ENCODE data around the gene ZNF331. TPM values are rescaled to one million over a fixed set of nuclear protein-coding genes. Genes with fewer than 3 reads are reported as not detected.

ZNF331 gene
- total and polyA plus RNA-seq, 2 donors (not counting 1 experiment from before 2014, with no cell fraction given) = 4.8 to 16.2 TPM

- H3K9me3 ChIP-seq (ENCODE audit: control insufficient read depth, insufficient read depth, low read depth, low read length) = peaks cover 7% of the 10 kb centered on the region
Observed at GRCh38 chr19:53579518-53579917, 41.6 kb downstream of the ZNF331 start.

GRCh38 chr19:53580871-53581835 is 43.2 kb downstream of the ZNF331 start:
- no peak overlapping the region for H3K4me3 ChIP-seq (replicated peaks in 1 of 4; ENCODE audit: control extremely low read depth in 1 of 4, insufficient read depth in 1 of 4, low read depth in 3 of 4, low read length in 4 of 4)
- H3K4me2 ChIP-seq (ENCODE audit: extremely low read depth, insufficient read depth, low read length) = no peak overlapping the region
- H4K20me1 ChIP-seq (ENCODE audit: control insufficient read depth, extremely low read depth, insufficient read depth, low read length) = no peaks in the 10 kb centered on the region
- no peak overlapping the region for H3K27ac ChIP-seq (ENCODE audit: insufficient read depth, low read length)
- peaks cover 7% of the 10 kb centered on the region for H3K9me3 ChIP-seq (ENCODE audit: control insufficient read depth, insufficient read depth, low read depth, low read length)
- no peak overlapping the region for H2AFZ ChIP-seq (ENCODE audit: low read length)
- no peaks in the 10 kb centered on the region for H3K27me3 ChIP-seq (ENCODE audit: control insufficient read depth, insufficient read depth, low read length)
- H3K36me3 ChIP-seq (ENCODE audit: control insufficient read depth, insufficient read depth, low read length) = peaks cover 9% of the 10 kb centered on the region
- no peak for TF ChIP-seq EZH2 (IDR thresholded peaks at IDR 0.05; ENCODE audit: low read length, missing control alignments)
- TF ChIP-seq CTCF (conservative IDR thresholded peaks at IDR 0.05 in 1 of 2, IDR thresholded peaks at IDR 0.05 in 1 of 2; ENCODE audit: low read depth in 1 of 2, low read length in 2 of 2) = no peak
- H3K9ac ChIP-seq (ENCODE audit: insufficient read depth, low read length) = no peak overlapping the region
- no peak for DNase-seq (ENCODE audit: low read depth in 2 of 2)
- H3K79me2 ChIP-seq (ENCODE audit: control insufficient read depth, insufficient read depth, low read length) = no peaks in the 10 kb centered on the region
- H3K4me1 ChIP-seq (ENCODE audit: control insufficient read depth, extremely low read depth, insufficient read depth, low read length) = no peaks in the 10 kb centered on the region

More at GRCh38 chr19:53579518-53579917, 41.6 kb downstream of the ZNF331 start:
- H3K9ac ChIP-seq (ENCODE audit: insufficient read depth, low read length) = no peak overlapping the region
- H3K27me3 ChIP-seq (ENCODE audit: control insufficient read depth, insufficient read depth, low read length) = no peaks in the 10 kb centered on the region
- no peak overlapping the region for H3K4me3 ChIP-seq (replicated peaks in 1 of 4; ENCODE audit: control extremely low read depth in 1 of 4, insufficient read depth in 1 of 4, low read depth in 3 of 4, low read length in 4 of 4)
- no peaks in the 10 kb centered on the region for H3K4me1 ChIP-seq (ENCODE audit: control insufficient read depth, extremely low read depth, insufficient read depth, low read length)
- H3K36me3 ChIP-seq (ENCODE audit: control insufficient read depth, insufficient read depth, low read length) = peaks cover 9% of the 10 kb centered on the region
- no peak overlapping the region for H3K4me2 ChIP-seq (ENCODE audit: extremely low read depth, insufficient read depth, low read length)
- DNase-seq (ENCODE audit: low read depth in 2 of 2) = no peak
- no peak overlapping the region for H3K27ac ChIP-seq (ENCODE audit: insufficient read depth, low read length)
- H3K79me2 ChIP-seq (ENCODE audit: control insufficient read depth, insufficient read depth, low read length) = no peaks in the 10 kb centered on the region
- TF ChIP-seq CTCF (conservative IDR thresholded peaks at IDR 0.05 in 1 of 2, IDR thresholded peaks at IDR 0.05 in 1 of 2; ENCODE audit: low read depth in 1 of 2, low read length in 2 of 2) = no peak
- no peak for TF ChIP-seq EZH2 (IDR thresholded peaks at IDR 0.05; ENCODE audit: low read length, missing control alignments)
- no peaks in the 10 kb centered on the region for H4K20me1 ChIP-seq (ENCODE audit: control insufficient read depth, extremely low read depth, insufficient read depth, low read length)
- H2AFZ ChIP-seq (ENCODE audit: low read length) = no peak overlapping the region

- Histone ChIP-seq H3K4me1 (ENCODE audit: control insufficient read depth, extremely low read depth, insufficient read depth, low read length) (no peaks in the 10 kb centered on the region), H3K27ac (ENCODE audit: insufficient read depth, low read length) (no peak overlapping the region), H3K4me3 (replicated peaks in 1 of 4; ENCODE audit: control extremely low read depth in 1 of 4, insufficient read depth in 1 of 4, low read depth in 3 of 4, low read length in 4 of 4) (no peak overlapping the region), H3K36me3 (ENCODE audit: control insufficient read depth, insufficient read depth, low read length) (peaks cover 7% of the 10 kb centered on the region), H3K9me3 (ENCODE audit: control insufficient read depth, insufficient read depth, low read depth, low read length) (peaks cover 7% of the 10 kb centered on the region), H3K27me3 (ENCODE audit: control insufficient read depth, insufficient read depth, low read length) (no peaks in the 10 kb centered on the region), H3K4me2 (ENCODE audit: extremely low read depth, insufficient read depth, low read length) (no peak overlapping the region), H2AFZ (ENCODE audit: low read length) (no peak overlapping the region), H4K20me1 (ENCODE audit: control insufficient read depth, extremely low read depth, insufficient read depth, low read length) (no peaks in the 10 kb centered on the region), H3K9ac (ENCODE audit: insufficient read depth, low read length) (no peak overlapping the region), H3K79me2 (ENCODE audit: control insufficient read depth, insufficient read depth, low read length) (no peaks in the 10 kb centered on the region)
- no peak for DNase-seq (ENCODE audit: low read depth in 2 of 2)
- TF ChIP-seq CTCF (conservative IDR thresholded peaks at IDR 0.05 in 1 of 2, IDR thresholded peaks at IDR 0.05 in 1 of 2; ENCODE audit: low read depth in 1 of 2, low read length in 2 of 2) (no peak), EZH2 (IDR thresholded peaks at IDR 0.05; ENCODE audit: low read length, missing control alignments) (no peak)
Observed at GRCh38 chr19:53581871-53582279, 43.9 kb downstream of the ZNF331 start.
